Measurements from ENCODE around the gene OBSCN. TPM values are rescaled to one million over a fixed set of nuclear protein-coding genes. Genes with fewer than 3 reads are reported as not detected.

Gene OBSCN
- total and polyA plus RNA-seq, 2 donors (not counting 3 experiments of a cell fraction or from before 2014, with no cell fraction given): 1.5 to 2.9 TPM

DNA sequence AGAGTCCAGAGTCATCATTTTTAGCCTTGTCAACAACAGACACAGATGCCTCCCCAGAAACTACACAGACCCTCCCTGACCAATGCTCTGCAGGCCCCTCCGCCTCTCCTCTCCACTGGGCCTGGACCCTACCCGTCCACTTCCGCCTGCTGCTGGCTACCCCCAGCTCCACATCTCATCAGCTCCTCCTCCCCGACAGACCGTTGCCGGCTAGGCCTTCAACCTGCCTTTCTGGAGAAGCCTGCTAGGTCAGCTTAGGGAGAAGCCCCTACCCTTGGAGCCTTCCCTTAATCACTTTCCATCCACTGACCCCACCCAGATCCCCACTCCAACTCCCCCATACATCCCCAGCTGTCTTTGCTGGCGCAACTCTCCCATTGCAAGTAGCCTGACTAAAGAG is 207.4 kb downstream of the OBSCN start:
- intact Hi-C loops (cut with micrococcal nuclease): no loop called here
- H3K4me3 ChIP-seq (replicated peaks in 1 of 3; ENCODE audit: insufficient read depth in 1 of 3, low read depth in 1 of 3, low read length in 3 of 3): no peak overlapping the region
- H3K79me2 ChIP-seq (ENCODE audit: control insufficient read depth, insufficient read depth, low read length): no peaks in the 10 kb centered on the region
- CTCF ChIA-PET: interaction anchor here (1.0 kb wide), 1 partner anchor 22 kb away, joined by 3 read pairs; no protein-coding TSS in a partner anchor
- no peak overlapping the region for H3K27ac ChIP-seq (ENCODE audit: insufficient read depth, low read depth, low read length)
- H3K4me2 ChIP-seq (ENCODE audit: insufficient read depth, low read length): no peak overlapping the region
- H2AFZ ChIP-seq (ENCODE audit: low read depth, low read length): no peak overlapping the region
- TF ChIP-seq GATA2 (IDR thresholded peaks at IDR 0.05; ENCODE audit: insufficient read depth, insufficient read length, low read depth, low read length) (no peak), EZH2 (IDR thresholded peaks at IDR 0.05; ENCODE audit: borderline replicate concordance, low read depth, low read length, severe bottlenecking) (no peak), POLR2A (IDR thresholded peaks at IDR 0.05; ENCODE audit: low read depth, low read length) (no peak), POLR2AphosphoS5 (IDR thresholded peaks at IDR 0.05; ENCODE audit: insufficient read depth, low read depth, low read length) (no peak), FOS (IDR thresholded peaks at IDR 0.05; ENCODE audit: borderline replicate concordance, insufficient read depth, low read length) (no peak), MYC (IDR thresholded peaks at IDR 0.05; ENCODE audit: low read depth, low read length) (no peak), JUN (IDR thresholded peaks at IDR 0.05; ENCODE audit: borderline replicate concordance, insufficient read depth, insufficient read length, low read depth) (no peak)
- TF ChIP-seq, protein P1, sequence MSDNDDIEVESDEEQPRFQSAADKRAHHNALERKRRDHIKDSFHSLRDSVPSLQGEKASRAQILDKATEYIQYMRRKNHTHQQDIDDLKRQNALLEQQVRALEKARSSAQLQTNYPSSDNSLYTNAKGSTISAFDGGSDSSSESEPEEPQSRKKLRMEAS (IDR thresholded peaks at IDR 0.05; ENCODE audit: insufficient read depth, insufficient read length): no peak
- TF ChIP-seq, protein P2, sequence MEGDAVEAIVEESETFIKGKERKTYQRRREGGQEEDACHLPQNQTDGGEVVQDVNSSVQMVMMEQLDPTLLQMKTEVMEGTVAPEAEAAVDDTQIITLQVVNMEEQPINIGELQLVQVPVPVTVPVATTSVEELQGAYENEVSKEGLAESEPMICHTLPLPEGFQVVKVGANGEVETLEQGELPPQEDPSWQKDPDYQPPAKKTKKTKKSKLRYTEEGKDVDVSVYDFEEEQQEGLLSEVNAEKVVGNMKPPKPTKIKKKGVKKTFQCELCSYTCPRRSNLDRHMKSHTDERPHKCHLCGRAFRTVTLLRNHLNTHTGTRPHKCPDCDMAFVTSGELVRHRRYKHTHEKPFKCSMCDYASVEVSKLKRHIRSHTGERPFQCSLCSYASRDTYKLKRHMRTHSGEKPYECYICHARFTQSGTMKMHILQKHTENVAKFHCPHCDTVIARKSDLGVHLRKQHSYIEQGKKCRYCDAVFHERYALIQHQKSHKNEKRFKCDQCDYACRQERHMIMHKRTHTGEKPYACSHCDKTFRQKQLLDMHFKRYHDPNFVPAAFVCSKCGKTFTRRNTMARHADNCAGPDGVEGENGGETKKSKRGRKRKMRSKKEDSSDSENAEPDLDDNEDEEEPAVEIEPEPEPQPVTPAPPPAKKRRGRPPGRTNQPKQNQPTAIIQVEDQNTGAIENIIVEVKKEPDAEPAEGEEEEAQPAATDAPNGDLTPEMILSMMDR (IDR thresholded peaks at IDR 0.05; ENCODE audit: extremely low read depth in 1 of 2, insufficient read depth in 1 of 2, low read depth in 1 of 2, low read length in 2 of 2): no peak
- BruUV-seq (replicated peaks): no TSS peak
- no peak for DNase-seq (ENCODE audit: low read depth, low spot score)
- H3K9ac ChIP-seq (replicated peaks; ENCODE audit: extremely low read depth, insufficient read depth, low read length): no peak overlapping the region
- dilution Hi-C loops (cut with MboI; ENCODE audit: extremely low pct_ligation_motif_present, low sequenced_read_pairs): no loop called here
- FAIRE-seq: no peak
- H3K9me1 ChIP-seq (replicated peaks; ENCODE audit: control insufficient read depth, extremely low read depth, insufficient read depth, low read length): no peaks in the 10 kb centered on the region
- H4K20me1 ChIP-seq (replicated peaks; ENCODE audit: control insufficient read depth, extremely low read depth, insufficient read depth, low read length): no peaks in the 10 kb centered on the region
- H3K4me1 ChIP-seq (ENCODE audit: control insufficient read depth, extremely low read depth, insufficient read depth, low read length): no peaks in the 10 kb centered on the region
- POLR2A ChIA-PET: interaction anchor here (1.0 kb wide), 1 partner anchor 42 kb away, joined by 3 read pairs; a partner anchor contains a TSS
- peaks cover 31 to 34% of the 10 kb centered on the region in 2 experiments for H3K27me3 ChIP-seq (ENCODE audit: control insufficient read depth in 2 of 2, insufficient read depth in 2 of 2, low read length in 2 of 2)
- H3K9me3 ChIP-seq (replicated peaks; ENCODE audit: control insufficient read depth, insufficient read depth, low read length): no peaks in the 10 kb centered on the region
- H3K36me3 ChIP-seq (ENCODE audit: control insufficient read depth in 2 of 2, extremely low read depth in 1 of 2, insufficient read depth in 2 of 2, low read length in 2 of 2): no peaks in the 10 kb centered on the region
